ENCODE results near the gene DPP10. TPM values are rescaled to one million over a fixed set of nuclear protein-coding genes. Genes with fewer than 3 reads are reported as not detected.
"Not testable (repeated sequence)": the region's sequence is repeated elsewhere in the genome, so short reads cannot be mapped to it uniquely, and the experiment has no call there.

The DPP10 gene
- total RNA-seq, 2 donors from 2014 or later = not detected

DNA sequence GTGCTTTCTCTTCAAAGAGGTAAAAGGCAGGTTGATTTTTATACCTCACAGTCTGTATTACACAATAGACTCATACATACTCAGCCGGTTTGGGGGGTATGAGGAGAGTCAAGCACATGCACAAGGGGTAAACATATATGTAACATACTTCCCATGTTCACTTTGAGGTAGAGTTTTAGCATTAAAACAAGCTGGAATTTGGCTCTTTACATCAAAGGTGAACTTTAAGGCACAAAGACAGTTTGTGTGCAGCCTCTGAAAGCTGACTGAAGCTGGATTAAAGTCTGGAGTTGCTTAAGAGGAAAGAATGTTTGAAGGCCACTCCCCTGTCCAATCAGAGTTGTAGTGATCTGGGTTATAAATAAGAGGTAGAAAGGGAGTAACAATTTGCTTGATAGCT is 282.0 kb downstream of the DPP10 start:
- no peak for DNase-seq
- no peaks in the 10 kb centered on the region for H3K27me3 Mint-ChIP-seq (ENCODE audit: low read depth)

DNA sequence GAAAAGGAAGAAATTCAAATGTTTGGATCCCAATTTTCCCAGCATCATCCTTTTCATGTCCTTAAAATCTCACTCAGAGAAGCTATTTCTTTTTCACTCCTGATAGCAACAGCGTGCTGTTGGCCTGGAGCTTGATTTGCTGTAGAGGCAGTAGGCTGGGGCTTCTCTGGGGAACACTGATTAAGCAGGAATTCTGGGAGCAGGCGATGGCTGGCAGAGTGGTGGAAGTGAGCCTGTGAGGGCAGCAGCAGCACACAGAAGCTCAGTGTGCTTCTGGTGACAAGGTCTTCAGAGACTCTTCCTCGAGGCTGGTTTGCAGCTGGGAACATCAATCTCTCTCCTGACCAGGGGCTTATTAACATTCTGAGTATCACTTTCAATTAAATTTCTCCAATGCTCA is 284.6 kb downstream of the DPP10 start:
- Mint-ChIP-seq H3K4me3 (no peak overlapping the region), H3K27ac (no peak overlapping the region), H3K4me1 (ENCODE audit: low read depth) (no peaks in the 10 kb centered on the region), H3K27me3 (ENCODE audit: low read depth) (no peaks in the 10 kb centered on the region), H3K9me3 (peaks cover 3 to 6% of the 10 kb centered on the region in 2 donors), H3K36me3 (ENCODE audit: insufficient read depth in 2 of 2) (no peaks in the 10 kb centered on the region)
- no peak for DNase-seq
- ATAC-seq (replicated peaks in 1 of 2) = no peak

More for the DNA sequence above, 282.0 kb downstream of the DPP10 start:
- Mint-ChIP-seq H3K9me3 (peaks cover 2 to 3% of the 10 kb centered on the region in 2 donors), H3K4me1 (ENCODE audit: low read depth) (no peaks in the 10 kb centered on the region), H3K27ac (no peak overlapping the region), H3K4me3 (no peak overlapping the region), H3K36me3 (ENCODE audit: insufficient read depth in 2 of 2) (no peaks in the 10 kb centered on the region)
- no peak for ATAC-seq (replicated peaks in 1 of 2)

DNA sequence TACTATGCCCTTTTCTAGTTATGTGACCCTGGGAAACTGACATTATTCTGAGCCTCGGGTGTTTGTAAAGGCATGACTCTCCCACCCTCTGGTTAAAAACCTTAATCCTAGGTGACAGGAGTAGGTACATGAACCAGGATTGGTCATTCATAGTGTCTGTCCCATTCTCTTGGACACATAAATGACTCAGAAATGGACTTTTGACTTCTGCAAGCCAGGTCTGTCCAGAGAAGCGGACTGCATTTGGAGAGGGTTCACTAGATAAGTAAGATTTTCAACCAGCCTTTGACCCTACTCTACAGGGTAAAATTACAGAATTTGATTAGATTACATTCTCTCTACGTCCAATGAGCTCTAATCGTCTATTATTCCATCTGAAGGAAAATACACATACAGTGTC is 285.9 kb downstream of the DPP10 start:
- DNase-seq (no peak), ATAC-seq (replicated peaks in 1 of 2) (no peak)
- H3K27ac Mint-ChIP-seq = no peak overlapping the region
- H3K27me3 Mint-ChIP-seq (ENCODE audit: low read depth) = no peaks in the 10 kb centered on the region
- no peak overlapping the region for H3K4me3 Mint-ChIP-seq
- H3K9me3 Mint-ChIP-seq = peaks cover 3 to 6% of the 10 kb centered on the region in 2 donors
- H3K36me3 Mint-ChIP-seq (ENCODE audit: insufficient read depth in 2 of 2) = no peaks in the 10 kb centered on the region
- no peaks in the 10 kb centered on the region for H3K4me1 Mint-ChIP-seq (ENCODE audit: low read depth)

DNA sequence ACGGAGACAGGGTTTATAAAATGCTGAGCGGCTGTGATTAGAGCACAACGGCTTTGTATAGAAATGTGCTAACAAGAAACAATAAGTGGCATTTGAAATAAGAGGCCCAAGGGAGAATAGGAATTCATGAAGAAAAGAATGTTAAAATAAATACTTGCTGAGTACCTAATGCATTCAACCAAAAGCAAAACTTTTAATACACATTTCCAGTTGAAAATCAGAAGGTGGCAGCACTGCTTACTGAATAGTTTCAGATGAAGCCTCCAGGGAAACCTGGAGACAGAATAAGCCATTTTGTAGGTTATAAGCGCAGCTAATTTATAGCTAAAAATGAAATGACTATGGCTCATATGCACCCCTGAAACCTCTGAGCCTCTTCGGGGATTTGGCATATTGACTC is 286.6 kb downstream of the DPP10 start:
- Mint-ChIP-seq H3K36me3 (ENCODE audit: insufficient read depth in 2 of 2) (no peaks in the 10 kb centered on the region), H3K4me1 (ENCODE audit: low read depth) (no peaks in the 10 kb centered on the region), H3K4me3 (no peak overlapping the region), H3K27ac (no peak overlapping the region), H3K9me3 (peaks cover 3 to 6% of the 10 kb centered on the region in 2 donors), H3K27me3 (ENCODE audit: low read depth) (no peaks in the 10 kb centered on the region)
- ATAC-seq (replicated peaks in 1 of 2) (no peak), DNase-seq (no peak)

DNA sequence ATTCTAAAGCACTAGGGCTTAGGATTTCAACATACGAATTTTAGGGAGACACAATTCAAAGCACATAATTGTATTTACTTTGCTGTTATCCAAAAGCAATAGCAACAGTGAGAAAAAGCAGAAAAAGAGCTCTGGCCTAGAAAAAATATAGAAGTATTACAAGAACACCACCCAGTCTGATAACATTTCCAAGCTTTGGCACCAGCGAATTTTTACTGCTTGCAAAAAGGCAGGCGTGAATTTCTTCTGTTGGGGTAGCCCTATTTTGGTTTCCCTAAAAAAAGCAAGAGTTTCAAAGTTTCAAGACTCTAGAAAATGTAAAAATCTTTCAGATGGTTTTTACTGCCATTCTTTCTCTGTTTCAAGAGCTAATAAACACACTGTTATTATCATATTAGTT is 292.7 kb downstream of the DPP10 start:
- Mint-ChIP-seq H3K27ac (no peak overlapping the region), H3K4me3 (no peak overlapping the region), H3K36me3 (ENCODE audit: insufficient read depth in 2 of 2) (no peaks in the 10 kb centered on the region), H3K27me3 (ENCODE audit: low read depth) (no peaks in the 10 kb centered on the region), H3K4me1 (ENCODE audit: low read depth) (no peaks in the 10 kb centered on the region), H3K9me3 (peaks cover 3 to 5% of the 10 kb centered on the region in 2 donors)
- DNase-seq = no peak
- no peak for ATAC-seq (replicated peaks in 1 of 2)

DNA sequence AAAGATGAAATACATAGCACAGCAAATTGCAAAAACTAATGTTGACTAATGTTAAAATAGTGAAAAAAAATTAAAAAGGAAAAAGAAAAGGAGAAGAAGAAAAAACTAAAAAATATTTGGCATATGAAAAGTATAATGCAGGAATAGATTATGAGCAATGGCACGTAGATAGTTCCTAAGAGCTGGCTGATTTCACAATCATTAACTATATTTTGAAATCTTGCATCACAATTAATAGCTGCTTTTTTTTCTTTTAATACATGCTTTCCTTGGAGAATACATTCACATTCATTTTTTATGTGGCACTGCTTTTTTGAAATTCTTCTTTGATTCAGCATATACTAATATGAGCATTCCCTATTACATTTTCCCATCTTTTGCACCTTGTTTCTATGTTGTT is 299.8 kb downstream of the DPP10 start:
- no peaks in the 10 kb centered on the region for H3K36me3 Mint-ChIP-seq (ENCODE audit: insufficient read depth in 2 of 2)

GRCh38 chr2:114745700-114746099 is 303.3 kb downstream of the DPP10 start:
- no peak overlapping the region for H3K27ac Mint-ChIP-seq
- H3K9me3 Mint-ChIP-seq = peaks cover 0 to 4% of the 10 kb centered on the region in 2 donors
- H3K4me1 Mint-ChIP-seq (ENCODE audit: low read depth) = no peaks in the 10 kb centered on the region
- H3K36me3 Mint-ChIP-seq (ENCODE audit: insufficient read depth in 2 of 2) = no peaks in the 10 kb centered on the region
- no peak for ATAC-seq (replicated peaks in 1 of 2)
- no peaks in the 10 kb centered on the region for H3K27me3 Mint-ChIP-seq (ENCODE audit: low read depth)
- DNase-seq = no peak
- no peak overlapping the region for H3K4me3 Mint-ChIP-seq

More for the DNA sequence above, 299.8 kb downstream of the DPP10 start:
- H3K9me3 Mint-ChIP-seq = peaks cover 0 to 6% of the 10 kb centered on the region in 2 donors
- no peaks in the 10 kb centered on the region for H3K27me3 Mint-ChIP-seq (ENCODE audit: low read depth)
- H3K4me3 Mint-ChIP-seq = no peak overlapping the region
- H3K27ac Mint-ChIP-seq = no peak overlapping the region
- ATAC-seq (replicated peaks in 1 of 2) (no peak), DNase-seq (no peak)
- no peaks in the 10 kb centered on the region for H3K4me1 Mint-ChIP-seq (ENCODE audit: low read depth)

DNA sequence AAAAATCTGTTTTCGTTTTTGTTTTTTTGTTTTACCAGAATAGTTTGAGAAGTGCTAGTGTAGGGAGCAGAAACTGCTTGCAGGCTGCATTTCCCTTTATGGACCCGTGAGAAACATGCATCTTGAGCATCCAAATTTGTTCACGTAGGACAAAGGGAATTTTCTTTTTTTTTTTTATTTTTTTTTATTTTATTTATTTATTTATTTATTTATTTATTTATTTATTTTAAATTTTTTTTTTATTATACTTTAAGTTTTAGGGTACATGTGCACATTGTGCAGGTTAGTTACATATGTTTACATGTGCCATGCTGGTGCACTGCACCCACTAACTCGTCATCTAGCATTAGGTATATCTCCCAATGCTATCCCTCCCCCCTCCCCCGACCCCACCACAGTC is 305.7 kb downstream of the DPP10 start:
- not testable (repeated sequence) for H3K4me3 Mint-ChIP-seq; DNase-seq; H3K9me3 Mint-ChIP-seq; H3K4me1 Mint-ChIP-seq (ENCODE audit: low read depth); ATAC-seq (replicated peaks in 1 of 2); H3K36me3 Mint-ChIP-seq (ENCODE audit: insufficient read depth in 2 of 2); H3K27ac Mint-ChIP-seq; H3K27me3 Mint-ChIP-seq (ENCODE audit: low read depth)

GRCh38 chr2:114752425-114752824 is 310.0 kb downstream of the DPP10 start:
- DNase-seq (no peak), ATAC-seq (replicated peaks in 1 of 2) (no peak)
- no peaks in the 10 kb centered on the region for H3K36me3 Mint-ChIP-seq (ENCODE audit: insufficient read depth in 2 of 2)
- no peaks in the 10 kb centered on the region for H3K27me3 Mint-ChIP-seq (ENCODE audit: low read depth)
- no peaks in the 10 kb centered on the region for H3K4me1 Mint-ChIP-seq (ENCODE audit: low read depth)
- no peak overlapping the region for H3K27ac Mint-ChIP-seq
- no peak overlapping the region for H3K4me3 Mint-ChIP-seq
- H3K9me3 Mint-ChIP-seq = peaks cover 0 to 2% of the 10 kb centered on the region in 2 donors

GRCh38 chr2:114753145-114753544 is 310.7 kb downstream of the DPP10 start:
- no peak overlapping the region for H3K4me3 Mint-ChIP-seq
- DNase-seq = no peak
- peaks cover 0 to 4% of the 10 kb centered on the region in 2 donors for H3K9me3 Mint-ChIP-seq
- no peaks in the 10 kb centered on the region for H3K4me1 Mint-ChIP-seq (ENCODE audit: low read depth)
- H3K36me3 Mint-ChIP-seq (ENCODE audit: insufficient read depth in 2 of 2) = no peaks in the 10 kb centered on the region
- ATAC-seq (replicated peaks in 1 of 2) = no peak
- no peak overlapping the region for H3K27ac Mint-ChIP-seq
- H3K27me3 Mint-ChIP-seq (ENCODE audit: low read depth) = no peaks in the 10 kb centered on the region

DNA sequence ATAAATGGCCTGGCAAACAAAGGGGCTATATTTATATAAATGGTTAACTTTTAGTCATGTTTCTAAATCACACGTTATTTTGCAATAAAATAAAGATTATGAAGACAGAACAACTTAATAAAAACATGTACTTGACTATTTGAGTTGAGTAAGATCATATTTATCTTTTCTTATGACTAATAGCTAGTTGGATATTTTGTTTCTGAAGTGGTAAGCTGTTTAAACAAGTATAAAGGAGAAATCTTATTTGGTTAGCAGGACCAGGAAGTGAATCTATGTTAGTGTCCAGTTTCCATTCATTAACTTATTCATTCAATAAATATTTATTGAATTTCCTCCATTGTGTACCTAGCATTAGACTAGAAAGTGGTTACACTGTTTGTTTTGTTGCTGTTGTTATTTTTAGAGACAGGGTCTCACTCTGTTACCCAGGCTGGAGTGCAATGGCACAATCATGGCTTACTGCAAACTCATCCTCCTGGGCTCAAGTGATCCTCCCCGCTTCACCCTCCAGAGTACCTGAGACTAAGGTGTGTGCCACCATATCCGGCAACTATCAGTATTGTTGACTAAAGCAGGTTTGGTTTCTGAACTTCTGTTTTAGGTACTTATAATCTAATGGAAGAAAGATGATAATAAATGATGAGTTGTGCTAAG is 312.6 kb downstream of the DPP10 start:
- Mint-ChIP-seq H3K27ac (no peak overlapping the region), H3K36me3 (ENCODE audit: insufficient read depth in 2 of 2) (no peaks in the 10 kb centered on the region), H3K27me3 (ENCODE audit: low read depth) (no peaks in the 10 kb centered on the region), H3K4me3 (no peak overlapping the region), H3K9me3 (peaks cover 0 to 4% of the 10 kb centered on the region in 2 donors), H3K4me1 (ENCODE audit: low read depth) (no peaks in the 10 kb centered on the region)
- ATAC-seq (replicated peaks in 1 of 2) = no peak
- DNase-seq = no peak

DNA sequence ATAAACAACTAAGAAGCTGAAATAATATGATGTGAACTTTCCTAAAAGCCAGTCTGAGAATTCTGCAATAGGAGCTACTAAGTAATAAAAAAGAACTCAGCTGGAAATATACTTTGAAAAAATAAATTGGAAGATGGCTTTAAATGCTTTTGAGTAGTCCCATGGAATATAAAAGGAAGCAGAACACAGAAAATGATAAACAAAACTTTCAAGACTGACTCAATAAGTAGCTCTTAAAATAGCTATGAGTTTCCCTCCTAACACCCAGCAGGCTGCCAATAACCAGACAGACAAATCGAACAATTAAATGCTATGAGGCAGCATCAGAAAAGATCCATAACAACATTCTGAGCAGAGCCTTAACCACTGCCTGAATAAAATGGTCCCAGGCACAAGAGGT is 319.9 kb downstream of the DPP10 start:
- DNase-seq = no peak
- Mint-ChIP-seq H3K4me3 (no peak overlapping the region), H3K27ac (no peak overlapping the region), H3K9me3 (peaks cover 0 to 2% of the 10 kb centered on the region in 2 donors), H3K27me3 (ENCODE audit: low read depth) (no peaks in the 10 kb centered on the region), H3K4me1 (ENCODE audit: low read depth) (no peaks in the 10 kb centered on the region), H3K36me3 (ENCODE audit: insufficient read depth in 2 of 2) (no peaks in the 10 kb centered on the region)
- ATAC-seq (replicated peaks in 1 of 2) = no peak

DNA sequence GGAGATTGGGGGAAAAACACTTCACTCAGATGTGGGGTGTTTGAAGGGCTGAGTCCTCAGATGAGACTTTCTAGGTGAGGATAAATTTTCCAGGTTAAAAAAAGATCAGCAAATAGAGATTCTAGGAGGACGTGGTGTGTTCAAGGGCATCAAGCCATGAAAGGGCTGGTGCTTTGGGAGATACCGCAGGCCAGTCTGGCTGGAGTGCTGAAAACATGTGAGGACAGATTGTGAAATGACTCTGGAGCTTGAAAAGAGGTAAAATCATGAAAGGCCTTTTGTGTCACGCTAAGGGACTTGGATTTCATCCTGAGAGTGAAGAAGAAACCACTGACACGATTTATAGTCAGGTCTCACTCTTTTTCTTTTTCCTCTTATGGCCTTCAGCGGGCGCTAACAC is 320.5 kb downstream of the DPP10 start:
- H3K9me3 Mint-ChIP-seq = no peaks in the 10 kb centered on the region
- H3K4me1 Mint-ChIP-seq (ENCODE audit: low read depth) = no peaks in the 10 kb centered on the region
- H3K27ac Mint-ChIP-seq = no peak overlapping the region
- H3K36me3 Mint-ChIP-seq (ENCODE audit: insufficient read depth in 2 of 2) = no peaks in the 10 kb centered on the region
- ATAC-seq (replicated peaks in 1 of 2) (no peak), DNase-seq (no peak)
- H3K27me3 Mint-ChIP-seq (ENCODE audit: low read depth) = no peaks in the 10 kb centered on the region
- no peak overlapping the region for H3K4me3 Mint-ChIP-seq

DNA sequence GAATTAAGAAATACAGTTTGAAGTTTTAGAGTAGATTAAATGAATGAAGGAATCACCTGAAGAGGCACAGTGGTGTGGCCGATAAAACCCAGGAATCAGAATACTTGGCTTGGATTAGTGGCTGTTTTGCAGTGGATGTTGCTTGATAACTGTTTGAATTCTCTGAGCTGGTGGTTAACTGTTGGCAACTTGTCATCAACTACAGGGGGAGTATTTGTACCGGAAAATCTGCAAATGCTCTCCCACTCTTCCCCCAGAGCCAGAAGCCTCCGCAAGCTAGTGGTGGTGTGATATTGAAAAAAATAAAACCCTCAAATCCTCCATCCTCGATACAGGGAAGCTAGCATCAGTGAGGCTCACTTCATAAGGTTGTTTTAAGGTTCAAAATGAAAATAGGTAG is 326.7 kb downstream of the DPP10 start:
- no peak overlapping the region for H3K27ac Mint-ChIP-seq
- H3K27me3 Mint-ChIP-seq (ENCODE audit: low read depth) = no peaks in the 10 kb centered on the region
- ATAC-seq (replicated peaks in 1 of 2) (no peak), DNase-seq (no peak)
- H3K4me1 Mint-ChIP-seq (ENCODE audit: low read depth) = no peaks in the 10 kb centered on the region
- no peaks in the 10 kb centered on the region for H3K36me3 Mint-ChIP-seq (ENCODE audit: insufficient read depth in 2 of 2)
- no peaks in the 10 kb centered on the region for H3K9me3 Mint-ChIP-seq
- H3K4me3 Mint-ChIP-seq = no peak overlapping the region

All from activated T-cell treated with anti-CD3 and anti-CD28 coated beads, Interleukin-2, amount 50 U/mL, for 72 hours (primary cell).